Measurements from ENCODE around the gene RPS2. TPM values are rescaled to one million over a fixed set of nuclear protein-coding genes. Genes with fewer than 3 reads are reported as not detected.

Gene RPS2
- total RNA-seq, 1 donor from 2014 or later: 3,117 TPM

DNA sequence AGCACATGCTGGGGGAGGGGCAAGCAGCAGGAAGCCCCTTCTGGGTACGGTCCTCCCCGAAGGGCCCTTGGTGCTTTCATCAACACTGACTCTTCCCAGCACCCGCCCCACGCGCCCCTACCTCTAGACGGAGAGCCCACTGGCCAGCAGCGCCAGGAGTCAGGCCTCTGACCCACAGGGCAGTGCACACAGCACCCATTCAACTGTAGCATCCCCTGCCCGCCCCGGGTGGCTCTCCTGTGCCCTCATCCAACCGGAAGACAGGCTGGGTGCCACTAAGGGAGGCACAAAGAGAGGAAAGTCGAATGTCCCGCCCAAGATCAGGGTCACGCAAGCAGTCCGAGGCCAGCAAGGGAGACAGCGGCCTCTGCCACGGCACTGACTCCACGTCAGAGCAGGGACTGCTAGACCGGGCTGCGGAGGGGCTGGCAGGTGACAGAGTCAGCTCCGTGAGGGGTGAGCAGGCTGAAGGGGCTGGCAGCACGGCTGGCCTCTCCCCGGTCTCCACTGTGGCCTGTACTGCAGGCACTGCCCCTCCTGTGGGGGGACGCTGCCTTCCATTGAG, 31.4 kb downstream of the RPS2 start:
- no peaks in the 10 kb centered on the region for H3K27me3 ChIP-seq
- intact Hi-C loops (cut with DNase I): no loop called here
- TF ChIP-seq, protein P1, sequence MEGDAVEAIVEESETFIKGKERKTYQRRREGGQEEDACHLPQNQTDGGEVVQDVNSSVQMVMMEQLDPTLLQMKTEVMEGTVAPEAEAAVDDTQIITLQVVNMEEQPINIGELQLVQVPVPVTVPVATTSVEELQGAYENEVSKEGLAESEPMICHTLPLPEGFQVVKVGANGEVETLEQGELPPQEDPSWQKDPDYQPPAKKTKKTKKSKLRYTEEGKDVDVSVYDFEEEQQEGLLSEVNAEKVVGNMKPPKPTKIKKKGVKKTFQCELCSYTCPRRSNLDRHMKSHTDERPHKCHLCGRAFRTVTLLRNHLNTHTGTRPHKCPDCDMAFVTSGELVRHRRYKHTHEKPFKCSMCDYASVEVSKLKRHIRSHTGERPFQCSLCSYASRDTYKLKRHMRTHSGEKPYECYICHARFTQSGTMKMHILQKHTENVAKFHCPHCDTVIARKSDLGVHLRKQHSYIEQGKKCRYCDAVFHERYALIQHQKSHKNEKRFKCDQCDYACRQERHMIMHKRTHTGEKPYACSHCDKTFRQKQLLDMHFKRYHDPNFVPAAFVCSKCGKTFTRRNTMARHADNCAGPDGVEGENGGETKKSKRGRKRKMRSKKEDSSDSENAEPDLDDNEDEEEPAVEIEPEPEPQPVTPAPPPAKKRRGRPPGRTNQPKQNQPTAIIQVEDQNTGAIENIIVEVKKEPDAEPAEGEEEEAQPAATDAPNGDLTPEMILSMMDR (IDR thresholded peaks at IDR 0.05): no peak
- TF ChIP-seq POLR2AphosphoS5 (IDR thresholded peaks at IDR 0.05; ENCODE audit: insufficient read depth in 1 of 2, low read depth in 1 of 2) (no peak), POLR2A (IDR thresholded peaks at IDR 0.05) (no peak)

DNA sequence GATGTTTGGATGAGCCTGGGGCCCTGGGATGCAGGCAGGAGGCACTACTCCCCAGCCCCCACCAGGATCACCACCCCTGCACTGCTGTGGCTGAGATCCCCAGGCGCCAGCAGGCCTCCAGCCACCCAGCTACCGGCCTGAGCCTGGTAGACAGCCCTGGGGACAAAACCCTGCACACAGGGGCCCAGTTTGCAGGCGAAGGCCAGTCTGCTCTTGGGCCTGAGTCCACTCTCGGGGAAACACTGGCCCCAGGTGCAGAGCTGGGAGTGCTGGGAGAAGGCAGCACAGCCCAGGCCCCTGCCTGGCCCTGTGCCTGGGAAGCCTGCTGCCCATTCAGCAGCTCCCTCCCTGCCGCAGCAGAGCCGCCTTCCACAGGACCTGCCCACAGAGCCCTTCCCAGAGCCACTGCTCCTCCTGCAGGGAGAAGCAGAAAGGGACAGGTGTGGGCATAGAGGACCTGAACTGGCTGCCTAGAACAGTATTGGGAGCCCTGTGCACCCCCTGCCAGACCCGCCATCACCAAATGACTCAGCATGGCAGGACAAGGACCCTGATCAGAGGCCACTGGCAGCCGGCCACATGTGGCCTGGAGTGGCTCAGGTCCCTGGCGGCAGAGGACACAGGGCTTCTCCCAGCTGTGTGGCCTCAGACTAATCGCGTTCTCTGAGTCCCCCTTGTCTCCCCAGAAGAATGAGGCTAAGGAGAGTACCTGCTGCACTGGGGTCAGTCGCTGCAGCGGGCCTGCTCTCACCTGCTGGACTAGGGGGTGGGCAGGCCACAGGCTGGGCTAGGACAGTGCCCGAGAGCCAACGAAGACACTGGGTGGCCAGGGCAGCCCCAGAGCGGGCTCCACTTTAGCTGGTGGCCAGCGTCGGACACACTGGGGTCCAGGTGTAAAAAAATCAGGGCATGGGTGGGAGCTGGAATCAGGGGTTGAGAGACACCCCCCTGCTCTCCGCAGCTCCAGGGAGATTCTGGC, 32.3 kb downstream of the RPS2 start:
- intact Hi-C loops (cut with DNase I): no loop called here
- H3K9me3 ChIP-seq: no peaks in the 10 kb centered on the region
- peaks cover 20% of the 10 kb centered on the region for H3K4me1 ChIP-seq

More for the DNA sequence above, 31.4 kb downstream of the RPS2 start:
- peaks cover 20% of the 10 kb centered on the region for H3K4me1 ChIP-seq
- no peaks in the 10 kb centered on the region for H3K9me3 ChIP-seq
- no peak overlapping the region for H3K27ac ChIP-seq
- no peak overlapping the region for H3K4me3 ChIP-seq
- H3K36me3 ChIP-seq: peaks cover 0 to 5% of the 10 kb centered on the region in 2 donors
- no peak for DNase-seq (ENCODE audit: extremely low spot score in 2 of 2)

DNA sequence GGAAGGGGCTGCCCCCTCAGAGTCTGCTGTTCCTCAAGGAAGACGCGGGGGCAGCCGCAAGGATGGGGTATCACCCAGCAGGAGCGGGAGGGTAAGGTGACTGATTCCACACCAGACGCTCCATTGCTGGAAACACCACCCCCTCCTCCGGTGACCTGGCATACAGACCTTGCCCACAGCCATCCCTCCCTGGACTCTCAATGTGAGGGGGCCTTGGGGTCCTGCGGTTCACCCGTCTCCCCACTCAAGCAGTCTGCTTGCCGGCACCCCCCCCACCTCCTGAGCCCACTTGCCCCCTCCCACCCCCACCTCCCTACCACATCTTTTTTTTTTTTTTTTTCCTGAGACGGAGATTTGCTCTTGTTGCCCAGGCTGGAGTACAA, 34.3 kb downstream of the RPS2 start:
- TF ChIP-seq, protein P1 (IDR thresholded peaks at IDR 0.05): no peak
- Histone ChIP-seq H3K9me3 (no peaks in the 10 kb centered on the region), H3K4me3 (no peak overlapping the region), H3K4me1 (peaks cover 16% of the 10 kb centered on the region), H3K27ac (no peak overlapping the region), H3K36me3 (no peaks in the 10 kb centered on the region), H3K27me3 (no peaks in the 10 kb centered on the region)
- intact Hi-C loops (cut with DNase I): no loop called here
- no peak for DNase-seq (ENCODE audit: extremely low spot score in 2 of 2)

More for the DNA sequence above, 32.3 kb downstream of the RPS2 start:
- Histone ChIP-seq H3K27me3 (no peaks in the 10 kb centered on the region), H3K4me3 (no peak overlapping the region), H3K27ac (no peak overlapping the region), H3K36me3 (no peaks in the 10 kb centered on the region)
- DNase-seq (ENCODE audit: extremely low spot score in 2 of 2): no peak
- TF ChIP-seq POLR2A (IDR thresholded peaks at IDR 0.05) (no peak), POLR2AphosphoS5 (IDR thresholded peaks at IDR 0.05; ENCODE audit: insufficient read depth in 1 of 2, low read depth in 1 of 2) (no peak)
- TF ChIP-seq, protein P1 (IDR thresholded peaks at IDR 0.05): no peak

DNA sequence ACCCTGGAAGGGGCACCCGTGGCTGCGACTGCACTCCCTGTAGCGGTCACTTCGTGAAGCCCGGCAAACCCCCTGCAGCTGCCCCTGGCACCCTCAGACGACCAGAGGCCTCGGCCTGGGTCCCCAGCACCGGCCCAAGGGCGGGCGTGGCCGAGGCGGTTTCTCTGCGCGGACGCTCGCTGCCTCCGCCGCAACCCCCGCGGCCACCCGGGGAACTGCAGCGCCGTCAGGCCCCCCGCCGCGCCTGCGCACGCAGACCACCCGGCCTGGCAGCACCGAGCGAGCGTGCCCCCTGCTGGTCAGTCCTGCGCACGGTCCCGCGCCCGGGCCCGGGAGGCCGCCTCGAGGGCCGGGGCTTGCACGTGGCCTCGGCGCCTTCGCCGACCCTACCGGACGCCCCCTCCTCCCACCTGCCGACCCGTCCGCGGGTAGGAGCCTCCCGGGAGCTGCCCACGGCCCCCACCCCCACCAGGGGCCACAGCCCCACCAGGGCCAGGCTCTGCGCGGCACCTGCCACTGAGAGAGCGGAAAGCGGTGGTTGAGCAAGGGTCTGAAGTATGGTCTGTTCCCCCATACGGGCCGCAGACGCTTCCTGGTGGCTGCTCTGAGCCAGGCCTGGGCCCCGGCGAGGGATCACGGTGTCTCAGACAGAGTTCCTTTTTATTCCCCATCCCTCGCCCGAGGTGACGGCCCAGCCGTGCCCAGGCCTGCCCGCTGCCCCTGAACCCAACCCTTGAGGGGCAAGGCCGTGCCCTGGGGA, 34.9 kb downstream of the RPS2 start:
- H3K27ac ChIP-seq: peak overlapping the region; percentile 95
- no peaks in the 10 kb centered on the region for H3K36me3 ChIP-seq
- H3K4me3 ChIP-seq: peak overlapping the region; percentile 69 to 70
- no peaks in the 10 kb centered on the region for H3K9me3 ChIP-seq
- intact Hi-C loops (cut with DNase I): no loop called here
- no peak for DNase-seq (ENCODE audit: extremely low spot score in 2 of 2)
- TF ChIP-seq POLR2A (IDR thresholded peaks at IDR 0.05) (no peak), POLR2AphosphoS5 (IDR thresholded peaks at IDR 0.05; ENCODE audit: insufficient read depth in 1 of 2, low read depth in 1 of 2) (peak in 1 of 2 donors; percentile 26)
- TF ChIP-seq, protein P1 (IDR thresholded peaks at IDR 0.05): peak; percentile 98 to 100 (median 99)
- H3K27me3 ChIP-seq: no peaks in the 10 kb centered on the region
- H3K4me1 ChIP-seq: peaks cover 14% of the 10 kb centered on the region
